WERI-Rb-1 (cell line): ENCODE data around the gene FFAR3.

Experiments used
- DNase-seq: peaks from one replicate; pipeline ENCODE4 v3.0.0-alpha.2; 2020
- H3K27ac ChIP-seq: fragments of 250-450 bp; sonication (Bioruptor Pico); 2 replicates; pipeline ENCODE4 v1.5.1; 2020; ENCODE audit warnings: mild to moderate bottlenecking, moderate library complexity
- H3K27me3 ChIP-seq: fragments of 250-450 bp; sonication (Bioruptor Pico); 2 replicates; pipeline ENCODE4 v1.5.1; 2021; ENCODE audit warnings: mild to moderate bottlenecking, low read depth, moderate library complexity; ENCODE audit not compliant: insufficient read depth, severe bottlenecking
- H3K36me3 ChIP-seq: fragments of 250-450 bp; sonication (Bioruptor Pico); 2 replicates; pipeline ENCODE4 v1.5.1; 2020; ENCODE audit warnings: mild to moderate bottlenecking, moderate library complexity
- H3K4me3 ChIP-seq: 2 replicates; pipeline ENCODE4 v1.5.1; 2011; ENCODE audit warnings: low read depth, mild to moderate bottlenecking, control low read depth, low read length
- H3K9me3 ChIP-seq: fragments of 250-450 bp; sonication (Bioruptor Pico); 2 replicates; pipeline ENCODE4 v1.5.1; 2021; ENCODE audit warnings: mild to moderate bottlenecking, moderate library complexity; ENCODE audit not compliant: severe bottlenecking
- CTCF ChIP-seq: IDR thresholded peaks from 2 replicates; pipeline ENCODE4 v1.5.1; 2011; ENCODE audit warnings: low read depth, mild to moderate bottlenecking, control low read depth, inconsistent platforms, low read length

FFAR3 gene

GRCh38 chr19:35311901-35312665, 46.2 kb upstream of the FFAR3 start:
- Histone ChIP-seq H3K36me3 (no peaks in the 10 kb centered on the region), H3K4me3 (no peak overlapping the region), H3K27ac (no peak overlapping the region), H3K9me3 (no peaks in the 10 kb centered on the region), H3K27me3 (no peaks in the 10 kb centered on the region)
- DNase-seq = no peak
- TF ChIP-seq CTCF = no peak

DNA sequence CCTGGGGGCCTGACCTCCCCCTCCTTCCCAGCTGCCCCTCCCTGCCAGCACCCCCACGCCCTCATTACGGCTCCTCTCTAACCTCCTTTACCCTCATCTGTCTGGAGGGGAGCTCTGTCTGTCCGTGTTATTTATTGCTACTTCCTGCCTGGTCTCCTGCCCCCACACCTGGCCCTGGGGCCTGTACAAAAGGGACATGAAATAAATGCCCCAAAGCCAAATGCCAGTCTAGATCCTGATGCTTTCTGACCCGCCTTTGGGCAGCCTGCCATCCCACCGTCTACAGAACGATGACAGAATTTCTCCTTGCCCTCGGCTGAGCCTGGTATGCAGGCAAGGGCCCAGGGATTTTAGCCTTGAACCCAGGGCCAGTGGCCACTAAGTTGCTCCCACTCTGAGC, 44.7 kb upstream of the FFAR3 start:
- Histone ChIP-seq H3K36me3 (no peaks in the 10 kb centered on the region), H3K27ac (no peak overlapping the region), H3K4me3 (no peak overlapping the region), H3K27me3 (no peaks in the 10 kb centered on the region), H3K9me3 (no peaks in the 10 kb centered on the region)
- DNase-seq = no peak
- TF ChIP-seq CTCF = no peak

- DNase-seq = no peak
- Histone ChIP-seq H3K36me3 (no peaks in the 10 kb centered on the region), H3K27ac (no peak overlapping the region), H3K4me3 (no peak overlapping the region), H3K9me3 (no peaks in the 10 kb centered on the region), H3K27me3 (no peaks in the 10 kb centered on the region)
- TF ChIP-seq CTCF = no peak
Measured at GRCh38 chr19:35314031-35314430, 44.2 kb upstream of the FFAR3 start.

- Histone ChIP-seq H3K36me3 (no peaks in the 10 kb centered on the region), H3K27ac (no peak overlapping the region), H3K4me3 (no peak overlapping the region)
Measured at GRCh38 chr19:35314858-35315470, 43.3 kb upstream of the FFAR3 start.

GRCh38 chr19:35315883-35316282, 42.4 kb upstream of the FFAR3 start:
- TF ChIP-seq CTCF = peak; percentile 43; the same call in 1 of the 2 replicates
- Histone ChIP-seq H3K36me3 (no peaks in the 10 kb centered on the region), H3K27me3 (no peaks in the 10 kb centered on the region), H3K9me3 (no peaks in the 10 kb centered on the region), H3K27ac (no peak overlapping the region), H3K4me3 (no peak overlapping the region)
- DNase-seq = peak; percentile 74

More at GRCh38 chr19:35314858-35315470, 43.3 kb upstream of the FFAR3 start:
- Histone ChIP-seq H3K27me3 (no peaks in the 10 kb centered on the region), H3K9me3 (no peaks in the 10 kb centered on the region)
- DNase-seq = no peak
- no peak for TF ChIP-seq CTCF
